ENCODE data around the gene SYNE3. TPM values are rescaled to one million over a fixed set of nuclear protein-coding genes. Genes with fewer than 3 reads are reported as not detected.

SYNE3 gene, protein sequence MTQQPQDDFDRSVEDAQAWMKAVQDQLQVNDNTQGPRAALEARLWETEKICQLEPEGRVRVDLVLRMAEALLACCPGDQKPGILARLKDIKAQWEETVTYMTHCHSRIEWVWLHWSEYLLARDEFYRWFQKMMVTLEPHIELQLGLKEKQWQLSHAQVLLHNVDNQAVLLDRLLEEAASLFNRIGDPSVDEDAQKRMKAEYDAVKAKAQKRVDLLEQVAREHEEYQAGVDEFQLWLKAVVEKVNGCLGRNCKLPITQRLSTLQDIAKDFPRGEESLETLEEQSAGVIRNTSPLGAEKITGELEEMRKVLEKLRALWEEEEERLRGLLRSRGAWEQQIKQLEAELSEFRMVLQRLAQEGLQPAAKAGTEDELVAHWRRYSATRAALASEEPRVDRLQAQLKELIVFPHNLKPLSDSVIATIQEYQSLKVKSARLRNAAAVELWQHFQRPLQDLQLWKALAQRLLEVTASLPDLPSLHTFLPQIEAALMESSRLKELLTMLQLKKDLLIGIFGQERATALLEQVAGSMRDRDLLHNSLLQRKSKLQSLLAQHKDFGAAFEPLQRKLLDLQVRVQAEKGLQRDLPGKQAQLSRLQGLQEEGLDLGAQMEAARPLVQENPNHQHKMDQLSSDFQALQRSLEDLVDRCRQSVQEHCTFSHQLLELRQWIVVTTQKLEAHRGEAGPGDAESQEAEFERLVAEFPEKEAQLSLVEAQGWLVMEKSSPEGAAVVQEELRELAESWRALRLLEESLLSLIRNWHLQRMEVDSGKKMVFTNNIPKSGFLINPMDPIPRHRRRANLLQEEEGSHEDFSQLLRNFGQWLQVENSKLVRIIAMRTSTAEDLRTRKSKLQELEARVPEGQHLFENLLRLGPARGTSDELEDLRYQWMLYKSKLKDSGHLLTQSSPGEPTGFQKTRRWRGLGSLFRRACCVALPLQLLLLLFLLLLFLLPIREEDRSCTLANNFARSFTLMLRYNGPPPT
- total RNA-seq: 10 to 100 TPM; 39.1 to 61.5 TPM
- polyA plus RNA-seq: 1 to 10 TPM; 3.0 to 6.9 TPM
- long read RNA-seq, donor 1, partial matches to known transcripts: 7 of 21 reads
- long read RNA-seq, donor 1, other reads (novel, unspliced or antisense): 14 of 21 reads
- long read RNA-seq, donor 2, partial matches to known transcripts: 5 of 18 reads
- long read RNA-seq, donor 2, other reads (novel, unspliced or antisense): 13 of 18 reads

DNA sequence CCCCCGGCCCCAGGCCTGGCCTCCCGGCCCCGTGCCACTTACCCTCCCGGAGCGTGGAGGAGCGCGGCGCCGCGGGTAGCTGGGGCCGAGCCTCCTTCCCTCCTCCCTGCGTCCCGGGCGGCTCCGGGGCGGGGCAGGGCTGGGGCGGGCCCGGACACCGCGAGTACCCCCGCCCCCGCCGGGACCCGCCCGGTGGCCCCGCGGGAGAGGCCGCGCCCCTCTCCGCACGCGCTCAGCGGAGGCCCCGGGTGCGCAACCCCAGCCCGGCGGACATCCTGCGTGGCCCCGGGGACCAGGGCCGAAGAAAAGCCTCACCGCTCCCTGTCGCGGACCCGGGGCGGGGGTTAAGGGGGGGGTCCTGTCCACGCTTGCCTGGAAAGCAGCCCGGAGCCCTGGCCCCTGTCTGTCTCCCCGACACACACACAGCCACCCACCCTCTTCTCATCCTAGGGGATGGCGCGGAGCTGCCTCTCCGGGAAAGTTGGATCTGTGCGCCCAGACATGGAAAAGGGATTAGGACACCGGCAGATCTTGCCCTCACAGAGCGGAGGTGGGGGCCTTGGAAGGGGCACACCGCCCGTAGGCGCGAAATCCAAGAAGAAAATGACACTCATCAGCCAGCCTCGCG is at the start of gene SYNE3:
Gene SYNE3 (minus strand): TSS at position 97 of the 628 bp plus-strand sequence. CDS start 40,829 bp downstream, outside the sequence.
- intact Hi-C loops (cut with DNase I): loop anchor here (5.0 to 10.0 kb wide), 2 partner anchors 34 to 362 kb away; partner anchors contain the start of gene DICER1 (in 1 of the 2)
- DNase-seq: peak; percentile 72 to 90
- ATAC-seq (ENCODE audit: low FRiP score): peak; percentile 45

DNA sequence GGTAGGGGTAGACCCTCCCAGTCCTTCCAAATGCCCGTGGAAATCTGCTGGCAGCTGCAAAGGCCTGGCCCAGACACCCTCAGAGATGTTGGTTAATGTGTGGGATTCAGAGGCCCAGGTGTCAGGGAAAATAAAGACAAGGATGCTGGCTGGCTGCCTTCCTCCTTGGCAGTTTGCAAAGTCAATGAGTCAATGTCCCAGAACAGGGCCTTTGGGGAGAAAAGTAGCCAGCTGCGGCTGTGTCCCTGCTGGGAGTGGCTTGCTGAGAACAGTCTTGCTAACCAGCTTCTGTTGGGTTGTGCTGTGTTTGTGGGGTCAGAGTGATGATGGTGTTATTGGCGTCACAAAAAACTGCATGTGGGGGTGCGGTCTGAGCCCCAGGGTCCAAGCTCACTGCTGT is 47.6 kb upstream of the SYNE3 start:
- ATAC-seq (ENCODE audit: low FRiP score): no peak
- no peaks in the 10 kb centered on the region for H3K27me3 ChIP-seq (ENCODE audit: control insufficient read depth in 1 of 2, insufficient read depth in 2 of 2, low read length in 1 of 2)
- DNase-seq: peak in 1 of 2 donors; percentile 53
- 40 to 52% methylated on average over 4 of the region's 4 CpGs for WGBS, 2 donors
- intact Hi-C loops (cut with DNase I): loop anchor here (5.0 kb wide), 2 partner anchors 208 to 713 kb away; no protein-coding TSS in a partner anchor
- no peaks in the 10 kb centered on the region for H3K4me1 ChIP-seq (ENCODE audit: control insufficient read depth in 1 of 2, insufficient read depth in 2 of 2, low read length in 2 of 2)
- H3K4me3 ChIP-seq (ENCODE audit: low read length in 2 of 2): no peak overlapping the region
- no peaks in the 10 kb centered on the region for H3K9me3 ChIP-seq (ENCODE audit: control insufficient read depth, low read length)
- no peaks in the 10 kb centered on the region for H3K36me3 ChIP-seq (ENCODE audit: control insufficient read depth in 1 of 2, insufficient read depth in 2 of 2, low read length in 1 of 2)
- H3K27ac ChIP-seq (ENCODE audit: low read depth in 1 of 2, low read length in 2 of 2): no peak overlapping the region

More for the DNA sequence above, at the start of gene SYNE3:
- WGBS, 2 donors: 1 to 2% methylated on average over 30 to 60 of the region's 60 CpGs
- H3K9me3 ChIP-seq (ENCODE audit: control insufficient read depth, low read length): no peaks in the 10 kb centered on the region
- no peaks in the 10 kb centered on the region for H3K27me3 ChIP-seq (ENCODE audit: control insufficient read depth in 1 of 2, insufficient read depth in 2 of 2, low read length in 1 of 2)
- H3K4me3 ChIP-seq (ENCODE audit: low read length in 2 of 2): peak within 1 kb of the TSS; percentile 39 to 92
- H3K27ac ChIP-seq (ENCODE audit: low read depth in 1 of 2, low read length in 2 of 2): peak within 1 kb of the TSS; percentile 6 to 84
- no peaks in the 10 kb centered on the region for H3K36me3 ChIP-seq (ENCODE audit: control insufficient read depth in 1 of 2, insufficient read depth in 2 of 2, low read length in 1 of 2)
- peaks cover 2% of the 10 kb centered on the region in 2 donors for H3K4me1 ChIP-seq (ENCODE audit: control insufficient read depth in 1 of 2, insufficient read depth in 2 of 2, low read length in 2 of 2)

DNA sequence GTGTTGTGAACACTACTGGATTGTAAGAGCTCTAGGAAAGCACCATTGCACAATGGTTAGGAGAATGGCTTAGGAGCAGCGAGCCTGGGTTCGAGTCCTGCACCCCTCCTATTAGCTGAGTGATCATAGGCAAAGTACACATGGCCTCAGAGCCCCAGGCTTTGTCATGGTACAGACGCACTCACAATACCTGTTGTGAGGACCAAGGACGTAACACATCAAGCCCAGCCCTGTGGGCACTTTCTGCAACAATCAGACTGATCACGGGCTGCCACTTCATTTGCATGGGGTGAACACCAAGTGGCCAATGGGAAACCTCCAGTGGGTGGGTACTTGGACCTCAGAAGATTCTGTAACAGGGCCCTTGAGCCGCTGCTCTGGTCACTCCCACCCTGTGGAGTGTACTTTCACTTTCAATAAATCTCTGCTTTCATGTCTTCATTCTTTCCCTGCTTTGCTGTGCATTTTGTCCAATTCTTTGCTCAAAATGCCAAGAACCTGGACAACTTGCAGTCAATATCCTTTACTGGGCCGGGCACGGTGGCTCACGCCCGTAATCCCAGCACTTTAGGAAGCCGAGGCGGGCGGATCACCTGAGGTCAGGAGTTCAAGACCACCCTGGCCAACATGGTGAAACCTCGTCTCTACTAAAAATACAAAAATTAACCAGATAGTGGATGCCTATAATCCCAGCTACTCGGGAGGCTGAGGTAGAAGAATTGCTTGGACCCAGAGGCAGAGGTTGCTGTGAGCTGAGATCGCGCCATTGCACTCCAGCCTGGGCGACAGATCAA is 46.6 kb upstream of the SYNE3 start:
- H3K36me3 ChIP-seq (ENCODE audit: control insufficient read depth in 1 of 2, insufficient read depth in 2 of 2, low read length in 1 of 2): no peaks in the 10 kb centered on the region
- no peak overlapping the region for H3K27ac ChIP-seq (ENCODE audit: low read depth in 1 of 2, low read length in 2 of 2)
- 71 to 72% methylated on average over 18 of the region's 18 CpGs for WGBS, 2 donors
- H3K4me1 ChIP-seq (ENCODE audit: control insufficient read depth in 1 of 2, insufficient read depth in 2 of 2, low read length in 2 of 2): no peaks in the 10 kb centered on the region
- H3K27me3 ChIP-seq (ENCODE audit: control insufficient read depth in 1 of 2, insufficient read depth in 2 of 2, low read length in 1 of 2): no peaks in the 10 kb centered on the region
- intact Hi-C loops (cut with DNase I): loop anchor here (5.0 kb wide), 2 partner anchors 209 to 714 kb away; no protein-coding TSS in a partner anchor
- DNase-seq: no peak
- ATAC-seq (ENCODE audit: low FRiP score): no peak
- no peaks in the 10 kb centered on the region for H3K9me3 ChIP-seq (ENCODE audit: control insufficient read depth, low read length)
- no peak overlapping the region for H3K4me3 ChIP-seq (ENCODE audit: low read length in 2 of 2)

DNA sequence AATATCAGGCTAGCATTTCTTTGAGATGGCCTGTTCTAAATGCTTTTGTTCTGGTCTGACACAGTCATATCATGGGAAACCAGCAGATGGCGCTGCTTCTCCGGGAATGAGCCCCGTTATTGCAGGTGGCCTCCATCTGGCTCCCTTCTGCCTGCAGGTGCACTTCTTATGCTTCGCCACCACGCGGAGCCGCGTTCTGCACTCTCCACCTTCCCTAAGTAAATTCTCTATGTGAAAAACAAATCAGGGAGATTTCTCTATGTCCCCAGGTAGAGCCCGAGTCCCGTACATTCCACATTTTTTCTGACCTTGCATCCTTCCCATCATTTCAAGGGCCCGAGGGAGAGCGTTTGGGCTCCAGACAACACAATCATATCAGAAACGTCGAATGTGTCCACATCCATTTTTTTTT is 44.6 kb upstream of the SYNE3 start:
- H3K36me3 ChIP-seq (ENCODE audit: control insufficient read depth in 1 of 2, insufficient read depth in 2 of 2, low read length in 1 of 2): no peaks in the 10 kb centered on the region
- H3K27ac ChIP-seq (ENCODE audit: low read depth in 1 of 2, low read length in 2 of 2): no peak overlapping the region
- no peak overlapping the region for H3K4me3 ChIP-seq (ENCODE audit: low read length in 2 of 2)
- DNase-seq: peak; percentile 82 to 92
- intact Hi-C loops (cut with DNase I): loop anchor here (1.0 to 5.0 kb wide), 5 partner anchors 211 to 716 kb away; no protein-coding TSS in a partner anchor
- no peaks in the 10 kb centered on the region for H3K4me1 ChIP-seq (ENCODE audit: control insufficient read depth in 1 of 2, insufficient read depth in 2 of 2, low read length in 2 of 2)
- no peaks in the 10 kb centered on the region for H3K9me3 ChIP-seq (ENCODE audit: control insufficient read depth, low read length)
- 9% methylated on average over 14 of the region's 14 CpGs for WGBS, 2 donors
- ATAC-seq (ENCODE audit: low FRiP score): peak; percentile 85
- no peaks in the 10 kb centered on the region for H3K27me3 ChIP-seq (ENCODE audit: control insufficient read depth in 1 of 2, insufficient read depth in 2 of 2, low read length in 1 of 2)

DNA sequence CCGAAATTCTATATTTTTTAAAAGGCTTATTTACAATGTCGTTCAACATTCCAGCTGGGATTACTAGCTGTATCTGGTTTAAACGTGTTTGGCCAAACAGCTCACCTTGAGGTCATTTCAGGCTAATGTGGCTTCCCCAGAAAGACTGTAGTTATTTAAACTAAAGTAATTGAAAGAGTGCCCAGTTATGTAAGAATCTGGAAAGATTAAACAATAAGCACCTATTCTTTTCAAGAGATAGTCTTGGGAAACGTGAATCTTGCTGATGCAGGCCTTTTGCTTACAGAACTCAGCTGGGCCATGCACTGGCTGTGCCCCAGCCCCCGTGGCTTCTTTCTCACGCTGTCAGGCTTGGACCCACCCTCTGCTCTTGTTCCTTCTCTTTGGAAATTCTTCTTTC is 42.8 kb upstream of the SYNE3 start:
- no peak overlapping the region for H3K4me3 ChIP-seq (ENCODE audit: low read length in 2 of 2)
- no peaks in the 10 kb centered on the region for H3K27me3 ChIP-seq (ENCODE audit: control insufficient read depth in 1 of 2, insufficient read depth in 2 of 2, low read length in 1 of 2)
- DNase-seq: no peak
- no peak for ATAC-seq (ENCODE audit: low FRiP score)
- no peak overlapping the region for H3K27ac ChIP-seq (ENCODE audit: low read depth in 1 of 2, low read length in 2 of 2)
- no peaks in the 10 kb centered on the region for H3K36me3 ChIP-seq (ENCODE audit: control insufficient read depth in 1 of 2, insufficient read depth in 2 of 2, low read length in 1 of 2)
- H3K4me1 ChIP-seq (ENCODE audit: control insufficient read depth in 1 of 2, insufficient read depth in 2 of 2, low read length in 2 of 2): no peaks in the 10 kb centered on the region
- H3K9me3 ChIP-seq (ENCODE audit: control insufficient read depth, low read length): no peaks in the 10 kb centered on the region
- WGBS, 2 donors: 56 to 65% methylated on average over 6 of the region's 6 CpGs
- intact Hi-C loops (cut with DNase I): no loop called here

DNA sequence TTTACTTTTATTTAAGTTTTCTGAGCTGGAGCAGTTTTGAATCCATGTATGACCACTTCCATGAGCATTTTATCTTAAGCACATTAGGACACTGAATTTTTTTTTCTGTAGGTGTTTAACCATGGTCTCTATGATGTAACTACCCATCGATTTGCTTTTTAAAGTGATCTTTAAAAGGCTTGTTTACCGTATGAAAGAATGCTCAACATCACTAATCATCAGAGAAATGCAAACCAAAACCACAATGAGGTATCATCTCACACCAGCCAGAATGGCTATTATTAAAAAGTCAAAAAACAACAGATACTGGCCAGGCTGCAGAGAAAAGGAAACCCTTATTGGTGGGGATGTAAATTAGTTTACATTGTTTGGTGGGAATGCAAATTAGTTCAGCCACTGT is 41.4 kb upstream of the SYNE3 start:
- H3K4me3 ChIP-seq (ENCODE audit: low read length in 2 of 2): no peak overlapping the region
- H3K27ac ChIP-seq (ENCODE audit: low read depth in 1 of 2, low read length in 2 of 2): no peak overlapping the region
- ATAC-seq (ENCODE audit: low FRiP score) (no peak), DNase-seq (no peak)
- H3K27me3 ChIP-seq (ENCODE audit: control insufficient read depth in 1 of 2, insufficient read depth in 2 of 2, low read length in 1 of 2): no peaks in the 10 kb centered on the region
- no peaks in the 10 kb centered on the region for H3K4me1 ChIP-seq (ENCODE audit: control insufficient read depth in 1 of 2, insufficient read depth in 2 of 2, low read length in 2 of 2)
- H3K36me3 ChIP-seq (ENCODE audit: control insufficient read depth in 1 of 2, insufficient read depth in 2 of 2, low read length in 1 of 2): no peaks in the 10 kb centered on the region
- 74 to 77% methylated on average over 2 of the region's 2 CpGs for WGBS, 2 donors
- intact Hi-C loops (cut with DNase I): no loop called here
- no peaks in the 10 kb centered on the region for H3K9me3 ChIP-seq (ENCODE audit: control insufficient read depth, low read length)

DNA sequence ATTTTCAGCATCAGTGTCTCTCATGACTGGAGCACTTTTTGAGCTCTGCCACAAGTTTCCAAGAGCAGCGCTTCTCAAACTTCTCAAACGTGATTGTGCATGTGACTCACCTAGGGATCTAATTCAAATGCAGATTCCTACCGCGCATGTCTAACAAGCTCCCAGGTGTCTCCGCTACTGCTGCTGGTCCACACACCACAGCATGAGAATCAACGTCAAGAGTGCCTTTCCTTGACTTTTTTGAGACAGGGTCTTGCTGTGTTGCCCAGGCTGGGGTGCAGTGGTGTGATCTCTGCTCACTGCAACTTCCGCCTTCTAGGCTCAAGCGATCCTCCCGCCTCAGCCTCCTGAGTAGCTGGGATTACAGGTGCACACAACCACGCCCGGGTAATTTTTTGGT is 40.8 kb upstream of the SYNE3 start:
- no peaks in the 10 kb centered on the region for H3K36me3 ChIP-seq (ENCODE audit: control insufficient read depth in 1 of 2, insufficient read depth in 2 of 2, low read length in 1 of 2)
- ATAC-seq (ENCODE audit: low FRiP score) (no peak), DNase-seq (no peak)
- no peaks in the 10 kb centered on the region for H3K9me3 ChIP-seq (ENCODE audit: control insufficient read depth, low read length)
- H3K27me3 ChIP-seq (ENCODE audit: control insufficient read depth in 1 of 2, insufficient read depth in 2 of 2, low read length in 1 of 2): no peaks in the 10 kb centered on the region
- 86 to 90% methylated on average over 11 of the region's 11 CpGs for WGBS, 2 donors
- H3K4me3 ChIP-seq (ENCODE audit: low read length in 2 of 2): no peak overlapping the region
- intact Hi-C loops (cut with DNase I): no loop called here
- no peak overlapping the region for H3K27ac ChIP-seq (ENCODE audit: low read depth in 1 of 2, low read length in 2 of 2)
- no peaks in the 10 kb centered on the region for H3K4me1 ChIP-seq (ENCODE audit: control insufficient read depth in 1 of 2, insufficient read depth in 2 of 2, low read length in 2 of 2)
